HG03025 (cell line): Measurements from ENCODE around the gene FAM81B.
"Not testable (repeated sequence)": the region's sequence is repeated elsewhere in the genome, so short reads cannot be mapped to it uniquely, and the experiment has no call there.

Experiments used
- ATAC-seq: cut with Tn5 transposase; IDR thresholded peaks from one replicate; pipeline ENCODE4 v1.9.1; 2021; ENCODE audit warnings: mild to moderate bottlenecking, moderate library complexity; ENCODE audit not compliant: unreplicated experiment, low FRiP score

FAM81B gene

GRCh38 chr5:95390812-95391492 is at the start of gene FAM81B:
Gene FAM81B, plus strand, starts transcription at chr5:95391366. Its CDS starts 24 bp downstream, at chr5:95391390.
- ATAC-seq: no peak

DNA sequence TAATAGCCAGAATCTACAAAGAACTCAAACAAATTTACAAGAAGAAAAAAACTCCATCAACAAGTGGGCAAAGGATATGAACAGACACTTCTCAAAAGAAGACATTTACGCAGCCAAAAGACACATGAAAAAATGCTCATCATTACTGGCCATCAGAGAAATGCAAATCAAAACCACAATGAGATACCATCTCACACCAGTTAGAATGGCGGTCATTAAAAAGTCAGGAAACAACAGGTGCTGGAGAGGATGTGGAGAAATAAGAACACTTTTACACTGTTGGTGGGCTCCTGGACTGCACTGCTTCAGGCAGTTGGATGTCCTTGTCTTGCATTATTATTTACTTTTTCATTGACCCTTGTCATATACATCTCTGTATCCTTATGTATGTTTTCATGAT is 49.7 kb upstream of the FAM81B start:
- not testable (repeated sequence) for ATAC-seq

- ATAC-seq: no peak
These were observed 43.6 kb upstream of the FAM81B start for GRCh38 chr5:95347506-95348120.

DNA sequence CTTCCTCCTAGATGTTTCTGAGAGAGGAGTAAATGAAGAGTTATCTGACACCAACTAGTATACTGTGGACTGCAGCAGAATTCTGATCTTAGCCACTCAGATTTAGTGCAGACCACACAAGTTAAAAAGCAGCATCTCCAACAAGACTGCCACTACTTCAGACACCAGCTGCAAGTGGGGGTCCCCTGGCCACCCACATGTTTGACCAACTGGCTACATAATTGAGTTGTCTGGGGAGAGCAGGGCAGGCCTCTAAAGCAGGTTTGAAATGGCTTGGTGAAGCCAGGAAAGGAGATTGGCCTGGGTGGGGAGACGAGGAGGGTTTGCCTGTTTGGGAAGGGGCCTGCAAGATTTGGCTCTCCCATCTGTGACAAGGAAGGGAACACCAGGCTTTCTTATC is 40.5 kb upstream of the FAM81B start:
- no peak for ATAC-seq

DNA sequence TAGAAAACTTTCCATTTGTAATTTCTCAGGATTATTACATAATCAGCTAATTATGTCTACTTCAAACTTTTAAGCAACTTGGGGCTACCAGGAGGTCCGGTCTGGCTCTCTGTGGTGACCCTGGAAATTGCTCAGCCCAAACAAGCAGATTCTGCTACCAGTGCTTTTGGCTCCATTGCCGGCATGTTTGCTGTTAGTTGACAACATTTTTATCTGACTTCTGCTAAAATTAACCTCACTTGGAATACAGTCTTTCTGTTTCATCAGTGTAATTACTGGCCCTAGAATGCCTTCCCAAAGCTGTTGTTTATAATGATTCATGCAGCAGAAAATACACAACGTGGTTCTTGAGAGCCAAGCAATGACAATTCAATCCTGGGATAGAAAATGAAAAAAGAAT is 38.5 kb upstream of the FAM81B start:
- ATAC-seq: no peak

DNA sequence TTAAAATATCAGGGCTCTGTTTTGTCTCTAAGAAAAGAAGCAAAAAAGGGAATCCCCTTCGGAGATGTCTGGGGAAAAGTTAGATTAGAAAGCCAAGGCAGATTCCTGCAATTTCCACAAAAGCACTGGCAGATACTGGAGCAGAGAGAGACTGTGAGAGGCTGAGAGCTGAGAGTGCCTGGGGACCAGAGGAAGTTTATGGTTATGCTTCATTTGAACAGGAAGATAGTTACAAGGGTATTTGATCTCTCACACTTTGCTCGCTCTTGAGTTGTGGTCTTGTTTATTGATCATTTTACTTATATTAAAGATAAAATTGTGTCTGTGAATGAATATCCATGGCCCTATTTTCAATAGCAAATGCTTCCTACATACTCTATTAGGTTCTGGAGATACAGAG is 32.8 kb upstream of the FAM81B start:
- no peak for ATAC-seq

GRCh38 chr5:95358848-95359247 is 32.3 kb upstream of the FAM81B start:
- ATAC-seq: no peak

DNA sequence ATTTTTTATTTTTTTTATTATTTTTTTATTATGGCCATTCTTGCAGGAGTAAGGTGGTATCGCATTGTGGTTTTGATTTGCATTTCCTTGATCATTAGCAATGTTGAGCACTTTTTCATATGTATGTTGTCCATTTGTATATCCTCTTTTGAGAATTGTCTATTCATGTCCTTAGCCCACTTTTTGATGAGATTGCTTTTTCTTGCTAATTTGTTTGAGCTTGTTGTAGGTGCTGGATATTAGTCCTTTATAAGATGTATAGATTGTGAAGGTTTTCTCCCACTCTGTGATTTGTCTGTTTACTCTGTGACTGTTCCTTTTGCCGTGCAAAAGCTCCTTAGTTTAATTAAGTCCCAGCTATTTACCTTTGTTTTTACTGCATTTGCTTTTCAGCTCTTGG is 30.5 kb upstream of the FAM81B start:
- not testable (repeated sequence) for ATAC-seq

DNA sequence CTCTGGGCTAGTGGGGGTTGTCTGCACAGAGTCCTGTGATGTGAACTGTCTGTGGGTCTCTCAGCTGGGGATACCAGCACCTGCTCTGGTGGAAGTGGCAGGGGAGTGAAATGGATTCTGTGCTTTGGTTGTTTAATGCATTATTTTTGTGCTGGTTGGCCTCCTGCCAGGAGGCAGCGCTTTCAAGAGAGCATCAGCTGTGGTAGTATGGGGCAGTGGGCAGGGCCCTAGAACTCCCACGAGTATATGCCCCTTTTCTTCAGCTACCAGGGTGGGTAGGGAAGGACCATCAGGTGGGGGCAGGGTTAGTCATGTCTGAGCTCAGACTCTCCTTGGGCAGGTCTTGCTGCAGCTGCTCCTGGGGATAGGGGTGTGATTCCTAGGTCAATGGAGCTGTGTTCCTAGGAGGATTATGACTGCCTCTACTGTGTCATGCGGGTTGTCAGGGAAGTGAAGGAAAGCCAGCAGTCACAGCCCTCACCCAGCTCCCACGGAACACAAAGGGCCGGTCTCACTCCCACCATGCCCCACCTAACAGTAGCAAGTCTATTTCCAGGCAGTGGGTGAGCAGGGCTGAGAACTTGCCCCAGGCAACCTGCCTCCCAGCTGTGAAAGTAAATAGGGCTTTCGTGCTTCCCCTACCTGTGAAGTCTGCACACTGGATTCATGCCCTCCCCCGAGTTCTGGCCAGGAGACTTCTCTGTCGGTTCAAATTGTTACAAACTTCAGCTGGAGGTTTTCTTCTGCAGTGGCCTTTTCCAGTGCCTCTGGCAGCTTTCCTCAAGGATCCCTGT is 25.7 kb upstream of the FAM81B start:
- no peak for ATAC-seq

- ATAC-seq: no peak
These were observed 21.4 kb upstream of the FAM81B start for GRCh38 chr5:95369782-95370181.

GRCh38 chr5:95374061-95374460 is 17.1 kb upstream of the FAM81B start:
- no peak for ATAC-seq

DNA sequence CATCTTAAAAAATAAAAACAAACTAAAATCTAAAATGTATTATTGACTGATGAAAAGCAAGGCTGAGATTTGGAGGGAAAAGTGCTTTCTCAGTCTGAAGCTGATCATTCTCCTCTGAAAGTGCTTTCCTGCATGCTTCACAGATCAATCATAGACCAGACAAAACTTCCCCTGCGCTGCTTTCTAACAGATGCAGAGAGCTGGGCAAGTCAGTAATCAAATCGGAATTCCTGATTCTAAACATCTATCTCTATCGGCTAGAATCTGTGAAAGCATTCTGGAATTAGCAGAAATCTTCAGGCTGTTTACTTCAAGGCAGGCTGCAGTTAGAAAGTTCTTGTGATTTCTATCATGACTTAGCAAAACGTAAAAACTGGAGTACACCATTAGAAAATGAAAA is 15.6 kb upstream of the FAM81B start:
- no peak for ATAC-seq

GRCh38 chr5:95379133-95379532 is 12.0 kb upstream of the FAM81B start:
- no peak for ATAC-seq

- no peak for ATAC-seq
These were observed 11.0 kb upstream of the FAM81B start for GRCh38 chr5:95380103-95380628.

GRCh38 chr5:95382801-95383200 is 8.4 kb upstream of the FAM81B start:
- ATAC-seq: no peak

DNA sequence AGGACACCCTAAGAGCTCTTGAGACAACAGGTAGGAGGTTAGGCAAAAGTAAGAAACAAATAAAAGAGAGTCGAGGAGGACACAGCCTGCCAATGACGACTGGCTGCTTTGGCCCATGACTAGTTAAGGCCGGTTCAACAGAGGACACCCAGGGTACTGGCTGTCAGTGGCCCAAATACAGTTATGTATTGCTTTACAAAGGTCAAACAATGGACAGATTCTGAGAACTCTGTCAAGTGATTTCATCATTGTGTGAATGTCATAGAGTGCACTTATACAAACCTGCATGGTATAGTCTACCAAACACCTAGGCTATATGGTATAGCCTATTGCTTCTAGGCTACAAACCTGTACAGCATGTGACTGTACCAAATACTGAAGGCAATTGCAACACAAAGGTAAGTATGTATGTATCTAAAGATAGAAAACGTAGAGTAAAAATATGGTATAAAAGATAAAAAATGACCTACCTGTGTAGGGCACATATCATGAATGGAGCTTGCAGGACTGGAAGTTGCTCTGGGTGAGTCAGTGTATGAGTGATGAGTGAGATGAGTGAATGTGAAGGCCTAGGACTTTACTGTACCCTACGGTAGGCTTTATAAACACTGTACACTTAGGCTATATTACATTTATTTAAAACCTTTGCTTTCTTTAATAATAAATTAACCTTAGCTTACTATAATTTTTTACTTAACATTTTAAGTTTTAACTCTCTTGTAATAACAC is 6.5 kb upstream of the FAM81B start:
- ATAC-seq: no peak

- no peak for ATAC-seq
These were observed 5.8 kb upstream of the FAM81B start for GRCh38 chr5:95385334-95385733.

DNA sequence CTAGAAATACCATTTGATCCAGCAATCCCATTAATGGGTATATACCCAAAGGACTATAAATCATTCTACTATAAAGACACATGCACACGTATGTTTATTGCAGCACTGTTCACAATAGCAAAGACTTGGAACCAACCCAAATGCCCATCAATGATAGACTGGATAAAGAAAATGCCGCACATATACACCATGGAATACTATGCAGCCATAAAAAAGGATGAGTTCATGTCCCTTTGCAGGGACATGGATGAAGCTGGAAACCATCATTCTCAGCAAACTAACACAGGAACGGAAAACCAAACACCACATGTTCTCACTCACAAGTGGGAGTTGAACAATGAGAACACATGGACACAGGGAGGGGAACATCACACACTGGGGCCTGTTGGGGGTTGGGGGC is 799 bp downstream of the FAM81B start:
- not testable (repeated sequence) for ATAC-seq

DNA sequence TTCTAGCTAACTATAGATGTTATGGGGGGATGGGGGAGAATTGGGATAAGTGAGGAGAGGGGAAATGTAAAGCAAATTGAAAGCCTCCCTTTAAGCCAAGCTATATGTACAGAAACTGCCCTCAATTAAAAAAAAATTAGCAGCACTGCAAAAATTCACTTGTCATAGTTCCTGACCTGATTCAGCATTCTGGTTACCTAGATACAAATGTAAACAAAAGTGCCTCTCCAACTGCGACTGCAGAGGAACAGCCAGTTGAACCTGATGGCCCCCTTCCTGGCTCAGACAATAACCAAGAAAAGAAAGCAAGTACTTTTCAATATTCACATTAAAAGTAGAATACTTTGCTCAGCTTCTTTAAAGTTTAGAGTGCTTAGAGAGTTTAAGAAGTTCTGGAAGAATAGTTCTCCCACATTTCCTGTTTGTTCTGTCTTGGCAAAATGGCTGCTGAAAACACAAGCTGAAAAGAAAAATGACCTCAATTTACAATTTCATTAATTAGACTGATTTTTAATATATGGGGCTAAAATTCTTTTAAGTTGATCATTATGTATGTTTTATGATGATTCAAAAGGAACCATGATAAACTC is 1.5 kb downstream of the FAM81B start:
- ATAC-seq: no peak

GRCh38 chr5:95393279-95393678 is 2.1 kb downstream of the FAM81B start:
- no peak for ATAC-seq
